ENCODE results near the gene ARCN1.
A peak's percentile ranks its signal among the peaks of the same experiment; 100 is the strongest.

ARCN1 gene

GRCh38 chr11:118606157-118606843 lies 34.1 kb downstream of the ARCN1 start:
- DNase-seq (ENCODE audit: low read depth) = no peak
- no peak for TF ChIP-seq CTCF (IDR thresholded peaks at IDR 0.05; ENCODE audit: insufficient read depth, low read depth, low read length, missing control alignments)
- H3K4me3 ChIP-seq (ENCODE audit: low read depth, low read length) = no peak overlapping the region

DNA sequence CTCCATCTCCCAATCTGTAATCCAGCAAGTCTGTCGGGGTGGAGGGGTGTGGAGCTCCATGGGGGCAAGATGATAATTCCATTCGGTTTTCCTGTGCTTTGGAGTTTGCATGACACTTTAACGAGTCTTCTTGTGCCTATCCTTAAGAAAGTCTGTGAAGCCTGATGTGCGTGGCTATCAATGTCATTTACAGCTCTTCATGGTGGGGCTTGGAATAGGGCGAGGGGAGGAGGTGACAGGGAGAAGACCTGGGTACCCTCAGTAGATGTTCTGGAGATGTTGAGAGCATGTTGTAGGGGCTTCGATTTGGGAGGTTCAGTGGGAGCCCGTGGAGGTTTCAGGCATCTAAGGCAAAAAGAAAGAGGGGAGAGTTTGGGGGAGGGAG lies 34.6 kb downstream of the ARCN1 start:
- TF ChIP-seq CTCF (IDR thresholded peaks at IDR 0.05; ENCODE audit: insufficient read depth, low read depth, low read length, missing control alignments) = no peak
- DNase-seq (ENCODE audit: low read depth) = no peak
- no peak overlapping the region for H3K4me3 ChIP-seq (ENCODE audit: low read depth, low read length)

GRCh38 chr11:118607401-118608359 lies 35.5 kb downstream of the ARCN1 start, which contains the start of gene PHLDB1:
Gene PHLDB1 (plus strand): TSS chr11:118607615. CDS start chr11:118613837, 6,222 bp downstream.
- TF ChIP-seq CTCF (IDR thresholded peaks at IDR 0.05; ENCODE audit: insufficient read depth, low read depth, low read length, missing control alignments) = peak; percentile 40
- peak; percentile 25 for DNase-seq (ENCODE audit: low read depth)
- H3K4me3 ChIP-seq (ENCODE audit: low read depth, low read length) = peak within 1 kb of the TSS; percentile 48

DNA sequence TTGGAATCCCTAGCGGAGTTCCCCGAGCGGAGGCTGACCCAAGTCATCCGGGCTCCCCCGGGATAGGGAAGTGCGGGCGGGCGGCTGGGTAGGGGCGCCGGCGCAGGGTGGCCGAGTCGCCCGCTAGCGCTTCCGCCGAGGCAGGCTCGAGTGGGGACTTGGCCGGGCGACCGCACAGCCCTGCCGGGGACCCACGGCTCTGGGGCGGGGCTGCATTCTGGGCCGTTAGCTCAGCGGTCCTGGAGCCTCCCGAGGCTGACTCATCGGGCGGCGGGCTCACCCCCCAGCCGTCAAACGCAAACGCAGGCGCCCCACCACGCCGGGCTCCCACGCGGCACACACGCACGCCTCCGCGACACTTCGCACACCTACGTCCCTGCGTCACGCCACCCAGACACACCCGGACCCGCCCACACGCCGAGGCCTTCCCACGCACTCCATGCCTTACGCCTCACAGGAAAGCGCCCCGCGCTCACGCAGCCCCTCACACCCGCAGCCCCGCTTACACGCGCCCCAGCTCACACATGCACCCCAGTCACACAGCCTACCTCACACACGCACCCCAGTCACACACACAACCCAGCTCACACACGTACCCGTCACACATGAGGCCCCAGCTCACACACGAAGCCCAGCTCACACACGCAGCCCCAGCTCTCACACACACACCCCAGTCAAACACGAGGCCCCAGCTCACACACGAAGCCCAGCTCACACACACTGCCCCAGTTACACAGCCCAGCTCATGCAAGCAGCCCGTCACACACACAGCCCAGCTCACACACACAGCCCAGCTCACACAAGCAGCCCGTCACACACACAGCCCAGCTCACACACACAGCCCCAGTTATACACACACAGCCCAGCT lies 36.4 kb downstream of the ARCN1 start:
- DNase-seq (ENCODE audit: low read depth) = peak; percentile 39
- TF ChIP-seq CTCF (IDR thresholded peaks at IDR 0.05; ENCODE audit: insufficient read depth, low read depth, low read length, missing control alignments) = no peak
- H3K4me3 ChIP-seq (ENCODE audit: low read depth, low read length) = peak overlapping the region; percentile 48

GRCh38 chr11:118609380-118610224 lies 37.4 kb downstream of the ARCN1 start:
- no peak overlapping the region; the same call in 1 of the 2 replicates for H3K4me3 ChIP-seq (ENCODE audit: low read depth, low read length)
- DNase-seq (ENCODE audit: low read depth) = peak; percentile 10
- TF ChIP-seq CTCF (IDR thresholded peaks at IDR 0.05; ENCODE audit: insufficient read depth, low read depth, low read length, missing control alignments) = no peak
